ENCODE results near the gene UPF2. TPM values are rescaled to one million over a fixed set of nuclear protein-coding genes. Genes with fewer than 3 reads are reported as not detected.

UPF2 gene
- total and polyA plus RNA-seq, 10 of the 15 experiments (the other 5 are each of a cell fraction or from before 2014, with no cell fraction given), result 21.0 to 44.4 (median 25.9) TPM

- TF ChIP-seq USF1 (IDR thresholded peaks at IDR 0.05; ENCODE audit: borderline replicate concordance, extremely low read length, insufficient read depth, low read depth, low read length), result no peak
These were observed 13.1 kb upstream of the UPF2 start (continued) for GRCh38 chr10:12055732-12056131.

GRCh38 chr10:12051241-12051640 lies 8.6 kb upstream of the UPF2 start:
- H2AFZ ChIP-seq (ENCODE audit: control insufficient read depth, low read depth, low read length), result peak overlapping the region; percentile 92
- H3K4me3 ChIP-seq, result no peak overlapping the region
- ChIA-PET SMC1A (ENCODE audit: uncharacterized antibody, unreplicated experiment) (interaction anchor here (1.3 to 4.0 kb wide), 5 partner anchors 9 to 61 kb away, joined by 3 to 31 read pairs (median 6); partner anchors contain the start of gene DHTKD1), POLR2A (interaction anchor here (1.0 to 2.3 kb wide), 7 partner anchors 9 to 77 kb away, joined by 4 to 12 read pairs (median 4); partner anchors contain the start of genes DHTKD1 and UPF2), CTCF (interaction anchor here (0.7 to 2.3 kb wide), 5 partner anchors 10 to 501 kb away, joined by 3 to 8 read pairs (median 7); no protein-coding TSS in a partner anchor), RAD21 (ENCODE audit: unreplicated experiment) (interaction anchor here (0.9 to 3.9 kb wide), 6 partner anchors 9 to 77 kb away, joined by 3 to 21 read pairs (median 4); partner anchors contain the start of gene UPF2)
- 18% methylated on average over 4 of the region's 4 CpGs for WGBS (ENCODE audit: insufficient coverage, insufficient replicate concordance, low lambda C conversion rate, missing lambda C conversion rate)
- TF ChIP-seq HDAC6 (IDR thresholded peaks at IDR 0.05; ENCODE audit: unreplicated experiment), result no peak
- no peak for TF ChIP-seq EP300 (IDR thresholded peaks at IDR 0.05; ENCODE audit: borderline replicate concordance in 1 of 2, control insufficient read depth in 1 of 2, low read depth in 2 of 2, low read length in 2 of 2)
- TF ChIP-seq ZNF687 (IDR thresholded peaks at IDR 0.05), result peak; percentile 31; the same call in 1 of the 2 replicates
- peak; percentile 66; the same call in 1 of the 2 replicates for TF ChIP-seq SPI1 (IDR thresholded peaks at IDR 0.05; ENCODE audit: borderline replicate concordance, insufficient read depth, low read depth, low read length)
- no peak for TF ChIP-seq IRF4 (IDR thresholded peaks at IDR 0.05; ENCODE audit: low read depth, low read length)
- TF ChIP-seq SREBF1 (IDR thresholded peaks at IDR 0.05; ENCODE audit: low read length), result no peak
- H3K27me3 ChIP-seq (replicated peaks in 1 of 2; ENCODE audit: control insufficient read depth in 2 of 2, insufficient read depth in 2 of 2, low read length in 1 of 2), result no peaks in the 10 kb centered on the region
- no peaks in the 10 kb centered on the region for H4K20me1 ChIP-seq (ENCODE audit: control insufficient read depth, insufficient read depth)
- in situ Hi-C loops (cut with MboI) (no loop called here), intact Hi-C loops (cut with micrococcal nuclease; ENCODE audit: unreplicated experiment) (no loop called here)
- no peak overlapping the region for H3K9ac ChIP-seq (ENCODE audit: control insufficient read depth, insufficient read depth, low read length)
- peaks cover 46% of the 10 kb centered on the region for H3K4me1 ChIP-seq (ENCODE audit: control insufficient read depth, insufficient read depth, low read length)
- FAIRE-seq (peak; percentile 84), ATAC-seq (no peak), DNase-seq (ENCODE audit: low read depth, low spot score) (no peak)
- H3K79me2 ChIP-seq (ENCODE audit: control insufficient read depth, insufficient read depth, low read length), result no peaks in the 10 kb centered on the region
- H3K36me3 ChIP-seq (ENCODE audit: control insufficient read depth in 2 of 2, insufficient read depth in 2 of 2, low read length in 1 of 2), result no peaks in the 10 kb centered on the region
- no peaks in the 10 kb centered on the region for H3K9me3 ChIP-seq (replicated peaks; ENCODE audit: control insufficient read depth, insufficient read depth, low read length)
- peak overlapping the region; percentile 38; the same call in 1 of the 2 replicates for H3K4me2 ChIP-seq (ENCODE audit: control insufficient read depth, insufficient read depth)
- BruUV-seq (replicated peaks), result no TSS peak
- H3K27ac ChIP-seq (ENCODE audit: control insufficient read depth, insufficient read depth), result peak overlapping the region; percentile 5

Measured in GM12878 (cell line).